Measurements from ENCODE around the gene RNLS.

The RNLS gene

DNA sequence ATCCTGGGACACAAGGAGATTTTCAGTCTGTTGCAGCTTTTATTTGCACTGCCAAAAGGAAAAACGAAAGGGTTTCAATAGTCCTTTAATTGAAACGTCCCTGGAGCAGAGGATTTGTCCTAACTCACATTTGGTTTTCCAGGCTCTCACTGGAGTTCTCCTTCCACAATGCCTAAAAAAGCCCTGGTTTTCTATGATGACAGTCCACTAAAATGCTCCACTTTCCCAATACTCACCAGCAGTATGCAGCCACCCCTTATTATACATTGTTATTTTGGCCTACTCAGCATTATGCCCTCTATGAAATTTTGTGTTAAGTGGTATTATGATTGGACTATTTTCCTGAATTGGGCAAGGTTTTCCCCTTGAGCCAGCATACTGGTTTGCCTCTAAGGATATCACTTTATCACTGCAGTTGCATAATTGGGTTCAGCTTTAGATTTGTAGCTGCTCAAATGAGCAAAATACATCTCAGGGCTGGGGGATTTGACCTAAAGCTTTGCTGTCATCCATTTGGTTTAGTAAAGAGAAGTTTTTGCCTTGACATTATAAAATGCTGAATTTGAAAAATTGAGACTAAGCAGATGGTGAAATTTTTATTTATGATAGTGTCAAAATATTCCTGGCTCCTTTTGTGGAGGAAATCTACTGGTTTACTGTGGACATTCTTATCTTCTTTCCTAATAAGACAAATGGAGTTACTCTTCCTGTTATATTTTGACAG lies 239.2 kb downstream of the RNLS start:
- DNase-seq (ENCODE audit: insufficient read length, low spot score), result no peak
- no peak for FAIRE-seq
- TF ChIP-seq CTCF (IDR thresholded peaks at IDR 0.05; ENCODE audit: insufficient read depth, missing control alignments), result no peak

DNA sequence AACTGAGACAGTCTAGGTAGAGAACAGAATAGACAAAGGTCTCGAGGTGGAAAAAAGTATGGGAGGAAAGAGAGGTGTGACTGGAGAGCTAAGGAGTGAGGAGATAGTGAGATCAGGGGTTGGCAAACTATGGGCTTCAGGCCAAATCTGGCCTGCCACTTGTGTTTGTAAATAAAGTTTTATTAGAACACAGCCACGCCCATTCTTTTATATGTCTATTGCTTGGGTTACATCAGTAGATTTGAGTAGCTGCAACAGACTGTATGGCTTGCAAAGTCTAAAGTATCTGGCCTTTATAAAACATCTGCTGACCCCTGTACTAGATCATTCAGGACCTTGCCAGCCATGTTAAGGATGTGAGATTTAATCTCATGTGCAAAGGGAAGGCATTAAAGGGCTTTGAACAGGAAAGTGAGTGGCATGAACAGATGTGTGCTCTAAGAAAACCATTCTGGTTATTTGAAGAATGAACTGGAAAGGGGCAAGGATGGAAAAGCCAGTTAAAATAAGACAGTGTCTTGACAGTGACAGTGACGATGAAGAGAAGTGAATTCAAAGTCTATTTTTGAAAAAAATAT lies 240.3 kb downstream of the RNLS start:
- FAIRE-seq, result no peak
- DNase-seq (ENCODE audit: insufficient read length, low spot score), result no peak
- TF ChIP-seq CTCF (IDR thresholded peaks at IDR 0.05; ENCODE audit: insufficient read depth, missing control alignments), result no peak

GRCh38 chr10:88337134-88337533 lies 246.0 kb downstream of the RNLS start:
- no peak for TF ChIP-seq CTCF (IDR thresholded peaks at IDR 0.05; ENCODE audit: insufficient read depth, missing control alignments)
- no peak for DNase-seq (ENCODE audit: insufficient read length, low spot score)
- no peak for FAIRE-seq

- no peak for TF ChIP-seq CTCF (IDR thresholded peaks at IDR 0.05; ENCODE audit: insufficient read depth, missing control alignments)
- no peak for FAIRE-seq
- no peak for DNase-seq (ENCODE audit: insufficient read length, low spot score)
These were observed 246.8 kb downstream of the RNLS start for GRCh38 chr10:88336334-88336733.

- TF ChIP-seq CTCF (IDR thresholded peaks at IDR 0.05; ENCODE audit: insufficient read depth, missing control alignments), result no peak
- DNase-seq (ENCODE audit: insufficient read length, low spot score) (no peak), FAIRE-seq (no peak)
These were observed 249.9 kb downstream of the RNLS start for GRCh38 chr10:88333248-88333630.

DNA sequence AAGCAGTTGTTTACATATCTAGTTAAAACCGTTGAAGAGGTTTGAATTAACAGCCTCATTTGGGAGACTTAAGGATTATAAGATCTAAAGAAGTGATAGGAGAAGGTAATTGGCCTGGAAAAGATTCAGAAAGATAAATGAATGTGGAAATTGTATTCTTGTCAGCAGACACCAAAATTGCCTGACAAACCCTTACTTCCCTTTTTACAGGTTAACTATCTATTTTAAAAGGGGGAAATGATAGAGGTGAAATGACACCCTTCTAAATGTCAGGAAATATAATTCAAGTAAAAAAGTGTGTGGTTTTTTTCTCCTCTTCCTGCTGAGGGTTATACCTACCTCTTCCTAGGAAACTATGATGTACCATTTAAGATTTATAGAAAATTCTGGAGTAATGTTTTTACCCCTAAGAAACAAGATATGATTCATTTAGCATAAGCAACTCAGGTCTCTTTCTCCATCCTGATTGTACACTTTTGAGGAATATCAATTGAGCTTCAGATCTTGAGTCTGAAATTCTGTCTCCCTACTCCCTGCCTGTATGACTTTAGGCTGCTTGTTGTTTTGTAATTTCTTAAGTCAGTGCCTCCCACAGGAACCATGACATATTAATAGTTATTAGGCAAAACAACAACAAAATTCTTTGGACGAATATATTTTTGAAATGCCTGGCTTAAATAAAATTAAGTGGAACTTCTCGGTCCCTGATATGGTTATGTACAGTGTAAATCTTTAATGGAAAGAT lies 250.4 kb downstream of the RNLS start:
- FAIRE-seq, result no peak
- TF ChIP-seq CTCF (IDR thresholded peaks at IDR 0.05; ENCODE audit: insufficient read depth, missing control alignments), result no peak
- no peak for DNase-seq (ENCODE audit: insufficient read length, low spot score)

DNA sequence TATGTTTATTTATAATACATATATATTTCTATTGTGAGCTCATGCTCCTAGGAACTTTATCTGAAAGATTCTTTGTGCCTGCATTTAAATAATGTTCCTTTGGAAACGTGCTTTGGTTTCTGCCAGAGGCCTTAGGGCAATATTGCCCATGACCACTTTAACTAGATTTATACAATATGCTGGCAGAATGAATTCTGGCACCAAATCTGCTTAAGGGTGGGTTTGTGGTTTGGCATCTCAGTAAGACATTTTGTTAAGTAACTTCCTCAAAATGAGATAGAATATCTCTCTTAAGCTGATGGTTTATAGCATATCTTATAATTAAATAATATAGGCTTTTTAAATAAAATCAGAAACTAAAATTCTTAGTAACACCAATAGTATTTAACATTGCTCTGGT lies 252.9 kb downstream of the RNLS start:
- FAIRE-seq (no peak), DNase-seq (ENCODE audit: insufficient read length, low spot score) (no peak)
- TF ChIP-seq CTCF (IDR thresholded peaks at IDR 0.05; ENCODE audit: insufficient read depth, missing control alignments), result no peak
